Astrocyte (in vitro differentiated cells and primary cell): ENCODE data around the gene PPP1R9A. TPM values are rescaled to one million over a fixed set of nuclear protein-coding genes. Genes with fewer than 3 reads are reported as not detected.

Experiments
- DNase-seq: peaks from one replicate; pipeline ENCODE4 v3.0.0-alpha.2; 2010; ENCODE audit warnings: low read depth
- FAIRE-seq: peaks from 2 replicates; lab custom pipeline; 2011; peaks lifted over from hg19 to GRCh38; lab: Jason Lieb, UNC
- H2AFZ ChIP-seq: 2 replicates; pipeline ENCODE4 v1.6.0; 2012; ENCODE audit warnings: low read depth, low read length, inconsistent platforms
- H3K27ac ChIP-seq: 2 replicates; pipeline ENCODE4 v1.5.1; 2011; ENCODE audit warnings: low read depth, low read length, inconsistent platforms
- H3K27me3 ChIP-seq: 2 replicates; pipeline ENCODE4 v1.6.0; 2011; ENCODE audit warnings: low read length, inconsistent platforms; ENCODE audit not compliant: insufficient read depth
- H3K36me3 ChIP-seq: 2 replicates; pipeline ENCODE4 v1.5.1; 2011; ENCODE audit warnings: low read length, inconsistent platforms; ENCODE audit not compliant: insufficient read depth
- H3K4me1 ChIP-seq: 2 replicates; pipeline ENCODE4 v1.5.1; 2011; ENCODE audit warnings: low read length, inconsistent platforms; ENCODE audit not compliant: insufficient read depth
- H3K4me2 ChIP-seq: 2 replicates; pipeline ENCODE4 v1.6.0; 2012; ENCODE audit warnings: low read length, inconsistent platforms
- H3K4me3 ChIP-seq: 2 replicates; pipeline ENCODE4 v1.5.1; 2011; ENCODE audit warnings: low read depth, mild to moderate bottlenecking, low read length, inconsistent platforms; ENCODE audit not compliant: insufficient read depth
- H3K79me2 ChIP-seq: 2 replicates; pipeline ENCODE4 v1.6.0; 2012; ENCODE audit warnings: mild to moderate bottlenecking, low read length, inconsistent platforms; ENCODE audit not compliant: insufficient read depth
- H3K9ac ChIP-seq: 2 replicates; pipeline ENCODE4 v1.6.0; 2012; ENCODE audit warnings: mild to moderate bottlenecking, low read length, inconsistent platforms
- H3K9me3 ChIP-seq: 2 replicates; pipeline ENCODE4 v1.5.1; 2012; ENCODE audit warnings: low read depth, mild to moderate bottlenecking, low read length, inconsistent platforms; ENCODE audit not compliant: insufficient read depth
- H4K20me1 ChIP-seq: 2 replicates; pipeline ENCODE4 v1.6.0; 2012; ENCODE audit warnings: low read length, inconsistent platforms; ENCODE audit not compliant: insufficient read depth
- H3K27ac Mint-ChIP-seq: one replicate; pipeline ENCODE4 v1.8.0; 2021; ENCODE audit warnings: mild to moderate bottlenecking, mixed read lengths; ENCODE audit not compliant: unreplicated experiment
- H3K27me3 Mint-ChIP-seq: one replicate; pipeline ENCODE4 v1.8.0; 2021; ENCODE audit warnings: low read depth, mixed read lengths; ENCODE audit not compliant: unreplicated experiment
- H3K36me3 Mint-ChIP-seq: one replicate; pipeline ENCODE4 v1.8.0; 2021; ENCODE audit warnings: low read depth, mixed read lengths; ENCODE audit not compliant: unreplicated experiment
- H3K4me1 Mint-ChIP-seq: one replicate; pipeline ENCODE4 v1.8.0; 2021; ENCODE audit warnings: low read depth, mixed read lengths; ENCODE audit not compliant: unreplicated experiment
- H3K4me3 Mint-ChIP-seq: one replicate; pipeline ENCODE4 v1.8.0; 2021; ENCODE audit warnings: mild to moderate bottlenecking, moderate library complexity, mixed read lengths; ENCODE audit not compliant: unreplicated experiment
- H3K9me3 Mint-ChIP-seq: one replicate; pipeline ENCODE4 v1.8.0; 2021; ENCODE audit warnings: mild to moderate bottlenecking, mixed read lengths; ENCODE audit not compliant: unreplicated experiment
- EZH2 ChIP-seq: IDR thresholded peaks from 2 replicates; pipeline ENCODE4 v1.6.1; 2012; ENCODE audit warnings: mild to moderate bottlenecking, low read length, inconsistent platforms; ENCODE audit not compliant: insufficient read depth
- total RNA-seq: library from RNA; stranded (reverse); gene quantifications from 2 replicates; pipeline ENCODE4 v1.2.1, GENCODE V29; 2021
- TF ChIP-seq, protein P1 (sequence below): IDR thresholded peaks from 2 replicates; pipeline ENCODE4 v1.5.1; 2011; ENCODE audit warnings: low read depth, mild to moderate bottlenecking, inconsistent platforms, low read length, moderate library complexity; ENCODE audit not compliant: insufficient read depth

The PPP1R9A gene
- total RNA-seq, 1 donor from 2014 or later, result 7.5 TPM

DNA sequence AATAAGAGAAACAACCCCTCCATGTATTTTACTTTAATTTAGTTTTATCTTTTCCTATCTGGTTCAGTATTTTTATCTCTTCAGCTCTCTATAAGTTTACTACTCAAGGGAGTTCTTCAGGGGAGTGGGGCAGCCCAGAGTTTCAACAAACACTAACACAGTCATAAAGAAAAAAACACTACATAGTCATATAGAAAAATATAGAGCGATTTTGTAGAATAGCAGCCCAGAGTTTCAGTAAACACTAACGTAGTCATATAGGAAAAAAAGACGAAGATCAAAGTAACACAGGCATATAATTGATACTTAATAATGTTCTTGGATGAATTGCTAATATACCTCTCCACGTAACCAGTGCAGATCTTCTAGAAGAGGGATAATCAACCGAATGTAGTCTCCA is 362.2 kb downstream of the PPP1R9A start:
- H3K27me3 Mint-ChIP-seq, result no peaks in the 10 kb centered on the region
- no peak for FAIRE-seq
- H3K9me3 Mint-ChIP-seq, result no peaks in the 10 kb centered on the region
- Histone ChIP-seq H3K4me1 (no peaks in the 10 kb centered on the region), H3K27ac (no peak overlapping the region), H3K36me3 (no peaks in the 10 kb centered on the region), H3K4me2 (no peak overlapping the region), H3K27me3 (no peaks in the 10 kb centered on the region), H3K79me2 (no peaks in the 10 kb centered on the region), H3K9me3 (no peaks in the 10 kb centered on the region), H3K4me3 (no peak overlapping the region), H4K20me1 (no peaks in the 10 kb centered on the region), H3K9ac (no peak overlapping the region), H2AFZ (no peak overlapping the region)
- H3K36me3 Mint-ChIP-seq, result no peaks in the 10 kb centered on the region
- TF ChIP-seq, protein P1, sequence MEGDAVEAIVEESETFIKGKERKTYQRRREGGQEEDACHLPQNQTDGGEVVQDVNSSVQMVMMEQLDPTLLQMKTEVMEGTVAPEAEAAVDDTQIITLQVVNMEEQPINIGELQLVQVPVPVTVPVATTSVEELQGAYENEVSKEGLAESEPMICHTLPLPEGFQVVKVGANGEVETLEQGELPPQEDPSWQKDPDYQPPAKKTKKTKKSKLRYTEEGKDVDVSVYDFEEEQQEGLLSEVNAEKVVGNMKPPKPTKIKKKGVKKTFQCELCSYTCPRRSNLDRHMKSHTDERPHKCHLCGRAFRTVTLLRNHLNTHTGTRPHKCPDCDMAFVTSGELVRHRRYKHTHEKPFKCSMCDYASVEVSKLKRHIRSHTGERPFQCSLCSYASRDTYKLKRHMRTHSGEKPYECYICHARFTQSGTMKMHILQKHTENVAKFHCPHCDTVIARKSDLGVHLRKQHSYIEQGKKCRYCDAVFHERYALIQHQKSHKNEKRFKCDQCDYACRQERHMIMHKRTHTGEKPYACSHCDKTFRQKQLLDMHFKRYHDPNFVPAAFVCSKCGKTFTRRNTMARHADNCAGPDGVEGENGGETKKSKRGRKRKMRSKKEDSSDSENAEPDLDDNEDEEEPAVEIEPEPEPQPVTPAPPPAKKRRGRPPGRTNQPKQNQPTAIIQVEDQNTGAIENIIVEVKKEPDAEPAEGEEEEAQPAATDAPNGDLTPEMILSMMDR, result no peak
- no peak for TF ChIP-seq EZH2
- no peak overlapping the region for H3K27ac Mint-ChIP-seq
- no peak for DNase-seq
- H3K4me3 Mint-ChIP-seq, result no peak overlapping the region
- H3K4me1 Mint-ChIP-seq, result peaks cover 7% of the 10 kb centered on the region

DNA sequence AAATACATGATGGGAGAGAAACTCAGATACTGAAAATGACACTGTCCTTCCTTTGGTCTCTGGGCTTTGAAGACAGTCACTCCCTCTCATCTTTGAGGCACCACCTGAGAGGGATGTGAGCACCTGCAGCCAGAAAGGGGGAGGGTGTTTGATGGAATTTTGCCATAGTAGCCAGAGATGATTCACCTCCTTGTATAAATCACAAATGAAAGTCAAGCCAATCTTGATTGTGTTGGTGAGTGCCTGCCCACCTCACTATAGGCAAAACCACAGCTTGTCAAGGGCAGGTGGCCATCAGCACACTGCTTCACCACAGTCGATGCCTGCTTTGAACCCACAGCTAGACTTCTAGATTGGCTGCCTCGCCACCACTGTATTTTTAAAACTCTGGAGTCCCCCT is 368.7 kb downstream of the PPP1R9A start:
- Histone ChIP-seq H3K27me3 (no peaks in the 10 kb centered on the region), H3K36me3 (no peaks in the 10 kb centered on the region), H3K4me1 (no peaks in the 10 kb centered on the region), H3K27ac (no peak overlapping the region), H3K4me2 (no peak overlapping the region), H4K20me1 (no peaks in the 10 kb centered on the region), H2AFZ (no peak overlapping the region), H3K9me3 (no peaks in the 10 kb centered on the region), H3K4me3 (no peak overlapping the region), H3K9ac (no peak overlapping the region), H3K79me2 (no peaks in the 10 kb centered on the region)
- FAIRE-seq (no peak), DNase-seq (no peak)
- Mint-ChIP-seq H3K4me1 (no peaks in the 10 kb centered on the region), H3K4me3 (no peak overlapping the region), H3K9me3 (no peaks in the 10 kb centered on the region), H3K27me3 (no peaks in the 10 kb centered on the region), H3K27ac (no peak overlapping the region), H3K36me3 (no peaks in the 10 kb centered on the region)
- TF ChIP-seq, protein P1, result no peak
- no peak for TF ChIP-seq EZH2

DNA sequence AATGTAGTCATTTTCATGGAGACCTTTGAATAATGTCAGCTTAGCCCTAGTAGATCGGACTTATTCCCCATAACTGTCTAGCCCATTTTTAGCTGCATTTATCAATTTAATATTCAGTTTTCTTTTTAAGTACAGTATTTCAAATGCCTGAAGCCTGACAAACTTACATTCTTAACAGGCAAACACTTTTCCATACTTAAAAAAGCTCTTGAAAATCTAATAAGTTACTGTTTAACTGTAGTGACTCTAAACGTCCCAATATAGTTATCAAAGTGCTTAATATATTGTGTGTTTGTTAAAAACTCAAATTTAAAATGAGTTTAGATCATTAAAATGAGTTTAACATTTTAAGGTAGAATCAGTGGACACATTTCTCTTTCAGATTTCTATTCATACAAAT is 372.0 kb downstream of the PPP1R9A start:
- no peaks in the 10 kb centered on the region for H3K9me3 ChIP-seq
- Mint-ChIP-seq H3K4me1 (no peaks in the 10 kb centered on the region), H3K9me3 (no peaks in the 10 kb centered on the region), H3K27ac (no peak overlapping the region), H3K4me3 (no peak overlapping the region), H3K27me3 (no peaks in the 10 kb centered on the region), H3K36me3 (no peaks in the 10 kb centered on the region)
- no peaks in the 10 kb centered on the region for H3K4me1 ChIP-seq
- no peaks in the 10 kb centered on the region for H3K79me2 ChIP-seq
- H3K9ac ChIP-seq, result no peak overlapping the region
- H3K4me3 ChIP-seq, result no peak overlapping the region
- no peak for FAIRE-seq
- no peak overlapping the region for H3K27ac ChIP-seq
- no peak overlapping the region for H2AFZ ChIP-seq
- no peak for TF ChIP-seq EZH2
- TF ChIP-seq, protein P1, result no peak
- no peaks in the 10 kb centered on the region for H3K36me3 ChIP-seq
- no peaks in the 10 kb centered on the region for H3K27me3 ChIP-seq
- DNase-seq, result no peak
- no peaks in the 10 kb centered on the region for H4K20me1 ChIP-seq
- no peak overlapping the region for H3K4me2 ChIP-seq
